Measurements from ENCODE around the gene PRSS35. TPM values are rescaled to one million over a fixed set of nuclear protein-coding genes. Genes with fewer than 3 reads are reported as not detected.

Gene PRSS35
- total RNA-seq, 5 donors from 2014 or later (not counting 1 experiment from before 2014, with no cell fraction given) = 0.18 to 1.3 (median 0.44) TPM; not detected in 2

GRCh38 chr6:83511266-83511665 lies 1.1 kb upstream of the PRSS35 start:
- Mint-ChIP-seq H3K4me1 (peaks cover 0 to 14% (median 14%) of the 10 kb centered on the region in 3 donors), H3K27me3 (peaks cover 27 to 41% of the 10 kb centered on the region in 2 donors), H3K9me3 (no peaks in the 10 kb centered on the region), H3K4me3 (peak overlapping the region in 2 of 3 donors; percentile 29 to 50), H3K36me3 (no peaks in the 10 kb centered on the region), H3K27ac (no peak overlapping the region)
- H3K27me3 ChIP-seq (replicated peaks in 1 of 2; ENCODE audit: control insufficient read depth in 2 of 2, extremely low read depth in 1 of 2, insufficient read depth in 2 of 2, low read length in 1 of 2) = peaks cover 2 to 9% of the 10 kb centered on the region in 2 experiments
- ChIA-PET CTCF (interaction anchor here in 1 of 2 donors (1.0 kb wide), 1 partner anchor 446 kb away, joined by 4 read pairs; the partner anchor contains the start of gene UBE3D), POLR2A (no interaction called here)
- no peaks in the 10 kb centered on the region for H3K36me3 ChIP-seq (ENCODE audit: control insufficient read depth in 2 of 2, extremely low read depth in 1 of 2, insufficient read depth in 1 of 2, low read length in 1 of 2)
- no peak overlapping the region for H3K4me3 ChIP-seq (ENCODE audit: control insufficient read depth in 1 of 2, extremely low read depth in 1 of 2, low read length in 1 of 2)
- H3K27ac ChIP-seq (ENCODE audit: low read length) = no peak overlapping the region
- DNase-seq (no peak), ATAC-seq (replicated peaks in 1 of 4) (no peak)
- peaks cover 0 to 9% of the 10 kb centered on the region in 2 experiments for H3K4me1 ChIP-seq (ENCODE audit: control insufficient read depth in 1 of 2, extremely low read depth in 1 of 2, insufficient read depth in 2 of 2, low read length in 2 of 2)
- no peaks in the 10 kb centered on the region for H3K9me3 ChIP-seq
- 87% methylated on average over 3 of the region's 8 CpGs for WGBS (ENCODE audit: insufficient coverage)

GRCh38 chr6:83514466-83514865 lies 2.1 kb downstream of the PRSS35 start:
- H3K36me3 ChIP-seq (ENCODE audit: control insufficient read depth in 2 of 2, extremely low read depth in 1 of 2, insufficient read depth in 1 of 2, low read length in 1 of 2) = no peaks in the 10 kb centered on the region
- no peaks in the 10 kb centered on the region for H3K9me3 ChIP-seq
- no peak for ATAC-seq (replicated peaks in 1 of 4)
- peaks cover 0 to 9% of the 10 kb centered on the region in 2 experiments for H3K4me1 ChIP-seq (ENCODE audit: control insufficient read depth in 1 of 2, extremely low read depth in 1 of 2, insufficient read depth in 2 of 2, low read length in 2 of 2)
- H3K27ac ChIP-seq (ENCODE audit: low read length) = no peak overlapping the region
- peaks cover 0 to 14% (median 14%) of the 10 kb centered on the region in 3 donors for H3K4me1 Mint-ChIP-seq
- WGBS (ENCODE audit: insufficient coverage) = 80% methylated on average over 1 of the region's 1 CpG
- peaks cover 37 to 41% of the 10 kb centered on the region in 2 donors for H3K27me3 Mint-ChIP-seq
- CTCF ChIA-PET = interaction anchor here (0.5 to 3.4 kb wide), 12 partner anchors 8 to 449 kb away, joined by 3 to 40 read pairs (median 6); partner anchors contain the start of genes DOP1A (in 1 of the 2) and UBE3D (in 1 of the 2)
- H3K27ac Mint-ChIP-seq = no peak overlapping the region
- H3K9me3 Mint-ChIP-seq = no peaks in the 10 kb centered on the region
- POLR2A ChIA-PET = interaction anchor here in 1 of 2 donors (1.0 kb wide), 1 partner anchor 446 kb away, joined by 4 read pairs; no protein-coding TSS in a partner anchor
- no peak for DNase-seq
- no peak overlapping the region for H3K4me3 ChIP-seq (ENCODE audit: control insufficient read depth in 1 of 2, extremely low read depth in 1 of 2, low read length in 1 of 2)
- no peaks in the 10 kb centered on the region for H3K36me3 Mint-ChIP-seq
- H3K27me3 ChIP-seq (replicated peaks in 1 of 2; ENCODE audit: control insufficient read depth in 2 of 2, extremely low read depth in 1 of 2, insufficient read depth in 2 of 2, low read length in 1 of 2) = peaks cover 2 to 9% of the 10 kb centered on the region in 2 experiments
- no peak overlapping the region for H3K4me3 Mint-ChIP-seq

GRCh38 chr6:83514866-83515466 lies 2.6 kb downstream of the PRSS35 start:
- H3K27me3 Mint-ChIP-seq = peaks cover 37 to 41% of the 10 kb centered on the region in 2 donors
- POLR2A ChIA-PET = interaction anchor here in 1 of 2 donors (1.0 kb wide), 1 partner anchor 447 kb away, joined by 4 read pairs; no protein-coding TSS in a partner anchor
- no peak overlapping the region for H3K27ac ChIP-seq (ENCODE audit: low read length)

GRCh38 chr6:83517500-83517899 lies 5.2 kb downstream of the PRSS35 start:
- Mint-ChIP-seq H3K4me3 (no peak overlapping the region), H3K27ac (no peak overlapping the region), H3K36me3 (no peaks in the 10 kb centered on the region), H3K9me3 (no peaks in the 10 kb centered on the region), H3K27me3 (peaks cover 26 to 30% of the 10 kb centered on the region in 2 donors), H3K4me1 (peaks cover 0 to 6% (median 6%) of the 10 kb centered on the region in 3 donors)
- 60% methylated on average over 1 of the region's 1 CpG for WGBS (ENCODE audit: insufficient coverage)
- DNase-seq (no peak), ATAC-seq (replicated peaks in 1 of 4) (no peak)
- ChIA-PET POLR2A (no interaction called here), CTCF (no interaction called here)
- H3K4me1 ChIP-seq (ENCODE audit: control insufficient read depth in 1 of 2, extremely low read depth in 1 of 2, insufficient read depth in 2 of 2, low read length in 2 of 2) = peaks cover 0 to 1% of the 10 kb centered on the region in 2 experiments
- H3K27me3 ChIP-seq (replicated peaks in 1 of 2; ENCODE audit: control insufficient read depth in 2 of 2, extremely low read depth in 1 of 2, insufficient read depth in 2 of 2, low read length in 1 of 2) = peaks cover under 1 to 2% of the 10 kb centered on the region in 2 experiments
- H3K27ac ChIP-seq (ENCODE audit: low read length) = no peak overlapping the region
- no peak overlapping the region for H3K4me3 ChIP-seq (ENCODE audit: control insufficient read depth in 1 of 2, extremely low read depth in 1 of 2, low read length in 1 of 2)
- no peaks in the 10 kb centered on the region for H3K9me3 ChIP-seq
- no peaks in the 10 kb centered on the region for H3K36me3 ChIP-seq (ENCODE audit: control insufficient read depth in 2 of 2, extremely low read depth in 1 of 2, insufficient read depth in 1 of 2, low read length in 1 of 2)

More at GRCh38 chr6:83514866-83515466, 2.6 kb downstream of the PRSS35 start:
- Histone ChIP-seq H3K4me1 (ENCODE audit: control insufficient read depth in 1 of 2, extremely low read depth in 1 of 2, insufficient read depth in 2 of 2, low read length in 2 of 2) (peaks cover 0 to 9% of the 10 kb centered on the region in 2 experiments), H3K27me3 (replicated peaks in 1 of 2; ENCODE audit: control insufficient read depth in 2 of 2, extremely low read depth in 1 of 2, insufficient read depth in 2 of 2, low read length in 1 of 2) (peaks cover 2 to 9% of the 10 kb centered on the region in 2 experiments), H3K36me3 (ENCODE audit: control insufficient read depth in 2 of 2, extremely low read depth in 1 of 2, insufficient read depth in 1 of 2, low read length in 1 of 2) (no peaks in the 10 kb centered on the region), H3K9me3 (no peaks in the 10 kb centered on the region), H3K4me3 (ENCODE audit: control insufficient read depth in 1 of 2, extremely low read depth in 1 of 2, low read length in 1 of 2) (no peak overlapping the region)
- ATAC-seq (replicated peaks in 1 of 4) (no peak), DNase-seq (peak in 3 of 35 experiments; percentile 4 to 52 (median 18))
- Mint-ChIP-seq H3K9me3 (no peaks in the 10 kb centered on the region), H3K4me3 (no peak overlapping the region), H3K4me1 (peaks cover 0 to 14% (median 14%) of the 10 kb centered on the region in 3 donors), H3K27ac (no peak overlapping the region), H3K36me3 (no peaks in the 10 kb centered on the region)
- CTCF ChIA-PET = interaction anchor here (0.5 to 3.4 kb wide), 10 partner anchors 9 to 448 kb away, joined by 3 to 40 read pairs (median 6); partner anchors contain the start of gene DOP1A (in 1 of the 2)
- WGBS (ENCODE audit: insufficient coverage) = no CpG with 5 or more reads among the region's 4 CpGs

DNA sequence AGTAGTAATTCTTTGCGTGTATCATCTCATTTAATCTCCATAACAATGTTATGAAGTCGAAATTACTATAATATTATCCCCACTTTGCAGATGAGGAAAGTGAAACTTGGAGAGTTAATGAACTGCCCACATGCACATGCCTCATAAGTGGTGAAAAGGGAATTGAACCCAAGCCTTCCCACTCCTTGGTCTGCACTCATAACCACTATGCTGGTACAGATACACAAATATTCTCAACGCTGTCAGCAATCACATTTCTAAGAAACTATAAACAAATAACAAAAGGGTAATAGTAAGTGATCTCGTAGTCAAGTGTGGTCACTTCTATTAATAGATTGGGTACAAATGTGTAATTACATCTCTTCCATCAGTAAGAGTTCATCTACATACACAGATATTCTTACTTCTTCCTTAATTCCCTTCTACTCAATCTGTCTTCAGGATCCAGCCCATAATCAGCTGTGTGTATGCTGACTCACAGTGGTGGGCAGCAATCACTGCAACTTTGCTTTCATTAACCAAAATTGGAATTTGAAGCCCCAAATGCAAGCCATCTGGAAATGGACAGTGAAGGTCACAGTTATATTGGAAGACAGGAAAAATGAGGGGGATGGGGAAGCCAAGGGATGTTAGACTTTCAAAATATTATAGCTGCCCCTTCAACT lies 6.6 kb downstream of the PRSS35 start:
- Histone ChIP-seq H3K36me3 (ENCODE audit: control insufficient read depth in 2 of 2, extremely low read depth in 1 of 2, insufficient read depth in 1 of 2, low read length in 1 of 2) (no peaks in the 10 kb centered on the region), H3K27ac (ENCODE audit: low read length) (no peak overlapping the region), H3K4me1 (ENCODE audit: control insufficient read depth in 1 of 2, extremely low read depth in 1 of 2, insufficient read depth in 2 of 2, low read length in 2 of 2) (no peaks in the 10 kb centered on the region), H3K4me3 (ENCODE audit: control insufficient read depth in 1 of 2, extremely low read depth in 1 of 2, low read length in 1 of 2) (no peak overlapping the region), H3K9me3 (no peaks in the 10 kb centered on the region), H3K27me3 (replicated peaks in 1 of 2; ENCODE audit: control insufficient read depth in 2 of 2, extremely low read depth in 1 of 2, insufficient read depth in 2 of 2, low read length in 1 of 2) (no peaks in the 10 kb centered on the region)
- no peak overlapping the region for H3K27ac Mint-ChIP-seq
- DNase-seq = no peak
- no peak for ATAC-seq (replicated peaks in 1 of 4)
- H3K9me3 Mint-ChIP-seq = no peaks in the 10 kb centered on the region
- ChIA-PET POLR2A (no interaction called here), CTCF (no interaction called here)
- H3K27me3 Mint-ChIP-seq = peaks cover 20 to 27% of the 10 kb centered on the region in 2 donors
- H3K4me1 Mint-ChIP-seq = no peaks in the 10 kb centered on the region
- WGBS (ENCODE audit: insufficient coverage) = no CpG with 5 or more reads among the region's 4 CpGs
- H3K4me3 Mint-ChIP-seq = no peak overlapping the region
- H3K36me3 Mint-ChIP-seq = no peaks in the 10 kb centered on the region

GRCh38 chr6:83536034-83536646 lies 23.8 kb downstream of the PRSS35 start:
- no peak for ATAC-seq (replicated peaks in 1 of 4)
- DNase-seq = peak in 17 of 35 experiments; percentile 5 to 51 (median 21)
- WGBS (ENCODE audit: insufficient coverage) = 51% methylated on average over 5 of the region's 5 CpGs

More at GRCh38 chr6:83536034-83536646, 23.8 kb downstream of the PRSS35 start:
- Histone ChIP-seq H3K36me3 (ENCODE audit: control insufficient read depth in 2 of 2, extremely low read depth in 1 of 2, insufficient read depth in 1 of 2, low read length in 1 of 2) (no peaks in the 10 kb centered on the region), H3K27ac (ENCODE audit: low read length) (no peak overlapping the region), H3K4me1 (ENCODE audit: control insufficient read depth in 1 of 2, extremely low read depth in 1 of 2, insufficient read depth in 2 of 2, low read length in 2 of 2) (no peaks in the 10 kb centered on the region), H3K9me3 (no peaks in the 10 kb centered on the region), H3K4me3 (ENCODE audit: control insufficient read depth in 1 of 2, extremely low read depth in 1 of 2, low read length in 1 of 2) (no peak overlapping the region), H3K27me3 (replicated peaks in 1 of 2; ENCODE audit: control insufficient read depth in 2 of 2, extremely low read depth in 1 of 2, insufficient read depth in 2 of 2, low read length in 1 of 2) (peaks cover 0 to 3% of the 10 kb centered on the region in 2 experiments)
- CTCF ChIA-PET = interaction anchor here (0.5 to 1.8 kb wide), 11 partner anchors 22 to 1787 kb away, joined by 3 to 9 read pairs (median 4); partner anchors contain the start of genes DOP1A (in 1 of the 2) and UBE3D (in 1 of the 2)
- Mint-ChIP-seq H3K27ac (no peak overlapping the region), H3K4me1 (no peaks in the 10 kb centered on the region), H3K36me3 (no peaks in the 10 kb centered on the region), H3K27me3 (peaks cover 7 to 12% of the 10 kb centered on the region in 2 donors), H3K4me3 (no peak overlapping the region), H3K9me3 (no peaks in the 10 kb centered on the region)
- POLR2A ChIA-PET = no interaction called here
